ENCODE results near the gene MRPS34. TPM values are rescaled to one million over a fixed set of nuclear protein-coding genes. Genes with fewer than 3 reads are reported as not detected.
"Not testable (repeated sequence)": the region's sequence is repeated elsewhere in the genome, so short reads cannot be mapped to it uniquely, and the experiment has no call there.

The MRPS34 gene
- polyA plus RNA-seq, 2 donors: 62.4 to 115 TPM

- 75 to 81% methylated on average over 5 of the region's 5 CpGs for WGBS, 2 donors
- not testable (repeated sequence) for H3K9me3 ChIP-seq (ENCODE audit: control insufficient read depth in 2 of 2, insufficient read depth in 1 of 2, low read depth in 1 of 2, low read length in 1 of 2); H3K4me1 ChIP-seq (ENCODE audit: control insufficient read depth in 2 of 2, insufficient read depth in 2 of 2, low read length in 1 of 2); H3K27me3 ChIP-seq (ENCODE audit: control insufficient read depth in 1 of 2, insufficient read depth in 2 of 2, low read length in 2 of 2); H3K4me3 ChIP-seq (ENCODE audit: low read depth in 1 of 2, low read length in 2 of 2); H3K36me3 ChIP-seq (ENCODE audit: control insufficient read depth in 2 of 2, insufficient read depth in 2 of 2, low read length in 1 of 2); H3K27ac ChIP-seq (ENCODE audit: low read depth in 2 of 2, low read length in 1 of 2)
Measured at GRCh38 chr16:1799263-1799662, 26.3 kb upstream of the MRPS34 start.

- Histone ChIP-seq H3K27ac (ENCODE audit: low read depth in 2 of 2, low read length in 1 of 2) (no peak overlapping the region), H3K27me3 (ENCODE audit: control insufficient read depth in 1 of 2, insufficient read depth in 2 of 2, low read length in 2 of 2) (no peaks in the 10 kb centered on the region), H3K36me3 (ENCODE audit: control insufficient read depth in 2 of 2, insufficient read depth in 2 of 2, low read length in 1 of 2) (peaks cover 0 to 16% of the 10 kb centered on the region in 2 donors), H3K4me1 (ENCODE audit: control insufficient read depth in 2 of 2, insufficient read depth in 2 of 2, low read length in 1 of 2) (no peaks in the 10 kb centered on the region), H3K4me3 (ENCODE audit: low read depth in 1 of 2, low read length in 2 of 2) (no peak overlapping the region), H3K9me3 (ENCODE audit: control insufficient read depth in 2 of 2, insufficient read depth in 1 of 2, low read depth in 1 of 2, low read length in 1 of 2) (peaks cover 0 to 5% of the 10 kb centered on the region in 2 donors)
- 74 to 87% methylated on average over 27 to 32 of the region's 32 CpGs for WGBS, 2 donors
Measured at GRCh38 chr16:1794908-1795666, 22.2 kb upstream of the MRPS34 start.

GRCh38 chr16:1794221-1794871 lies 21.4 kb upstream of the MRPS34 start:
- H3K36me3 ChIP-seq (ENCODE audit: control insufficient read depth in 2 of 2, insufficient read depth in 2 of 2, low read length in 1 of 2): peaks cover 0 to 21% of the 10 kb centered on the region in 2 donors
- H3K4me1 ChIP-seq (ENCODE audit: control insufficient read depth in 2 of 2, insufficient read depth in 2 of 2, low read length in 1 of 2): peaks cover 0 to 3% of the 10 kb centered on the region in 2 donors
- no peak overlapping the region for H3K27ac ChIP-seq (ENCODE audit: low read depth in 2 of 2, low read length in 1 of 2)
- H3K9me3 ChIP-seq (ENCODE audit: control insufficient read depth in 2 of 2, insufficient read depth in 1 of 2, low read depth in 1 of 2, low read length in 1 of 2): peaks cover 0 to 5% of the 10 kb centered on the region in 2 donors
- H3K27me3 ChIP-seq (ENCODE audit: control insufficient read depth in 1 of 2, insufficient read depth in 2 of 2, low read length in 2 of 2): no peaks in the 10 kb centered on the region
- WGBS, 2 donors: 41 to 57% methylated on average over 18 of the region's 18 CpGs
- H3K4me3 ChIP-seq (ENCODE audit: low read depth in 1 of 2, low read length in 2 of 2): no peak overlapping the region

- peaks cover 0 to 6% of the 10 kb centered on the region in 2 donors for H3K4me1 ChIP-seq (ENCODE audit: control insufficient read depth in 2 of 2, insufficient read depth in 2 of 2, low read length in 1 of 2)
- no peak within 1 kb of the TSS for H3K27ac ChIP-seq (ENCODE audit: low read depth in 2 of 2, low read length in 1 of 2)
Measured at GRCh38 chr16:1793578-1794220, 20.8 kb upstream of the MRPS34 start, which contains the start of gene IGFALS. Gene IGFALS (minus strand): TSS chr16:1793705. CDS start chr16:1793652, 53 bp downstream.

GRCh38 chr16:1792836-1793577 lies 20.1 kb upstream of the MRPS34 start:
- Histone ChIP-seq H3K27ac (ENCODE audit: low read depth in 2 of 2, low read length in 1 of 2) (no peak overlapping the region), H3K9me3 (ENCODE audit: control insufficient read depth in 2 of 2, insufficient read depth in 1 of 2, low read depth in 1 of 2, low read length in 1 of 2) (peaks cover 0 to 1% of the 10 kb centered on the region in 2 donors), H3K36me3 (ENCODE audit: control insufficient read depth in 2 of 2, insufficient read depth in 2 of 2, low read length in 1 of 2) (peaks cover 0 to 32% of the 10 kb centered on the region in 2 donors), H3K27me3 (ENCODE audit: control insufficient read depth in 1 of 2, insufficient read depth in 2 of 2, low read length in 2 of 2) (no peaks in the 10 kb centered on the region), H3K4me1 (ENCODE audit: control insufficient read depth in 2 of 2, insufficient read depth in 2 of 2, low read length in 1 of 2) (peaks cover 0 to 12% of the 10 kb centered on the region in 2 donors), H3K4me3 (ENCODE audit: low read depth in 1 of 2, low read length in 2 of 2) (no peak overlapping the region)
- WGBS, 2 donors: 83 to 89% methylated on average over 27 to 33 of the region's 33 CpGs

More at GRCh38 chr16:1793578-1794220, 20.8 kb upstream of the MRPS34 start, which contains the start of gene IGFALS:
- Histone ChIP-seq H3K36me3 (ENCODE audit: control insufficient read depth in 2 of 2, insufficient read depth in 2 of 2, low read length in 1 of 2) (peaks cover 0 to 25% of the 10 kb centered on the region in 2 donors), H3K4me3 (ENCODE audit: low read depth in 1 of 2, low read length in 2 of 2) (no peak within 1 kb of the TSS), H3K9me3 (ENCODE audit: control insufficient read depth in 2 of 2, insufficient read depth in 1 of 2, low read depth in 1 of 2, low read length in 1 of 2) (peaks cover 0 to 4% of the 10 kb centered on the region in 2 donors), H3K27me3 (ENCODE audit: control insufficient read depth in 1 of 2, insufficient read depth in 2 of 2, low read length in 2 of 2) (no peaks in the 10 kb centered on the region)
- WGBS, 2 donors: 45 to 50% methylated on average over 24 to 28 of the region's 28 CpGs

- Histone ChIP-seq H3K27me3 (ENCODE audit: control insufficient read depth in 1 of 2, insufficient read depth in 2 of 2, low read length in 2 of 2) (no peaks in the 10 kb centered on the region), H3K9me3 (ENCODE audit: control insufficient read depth in 2 of 2, insufficient read depth in 1 of 2, low read depth in 1 of 2, low read length in 1 of 2) (no peaks in the 10 kb centered on the region), H3K36me3 (ENCODE audit: control insufficient read depth in 2 of 2, insufficient read depth in 2 of 2, low read length in 1 of 2) (peaks cover 0 to 40% of the 10 kb centered on the region in 2 donors), H3K27ac (ENCODE audit: low read depth in 2 of 2, low read length in 1 of 2) (no peak overlapping the region), H3K4me1 (ENCODE audit: control insufficient read depth in 2 of 2, insufficient read depth in 2 of 2, low read length in 1 of 2) (peaks cover 0 to 16% of the 10 kb centered on the region in 2 donors), H3K4me3 (ENCODE audit: low read depth in 1 of 2, low read length in 2 of 2) (no peak overlapping the region)
- 89 to 91% methylated on average over 50 to 59 of the region's 59 CpGs for WGBS, 2 donors
Measured at GRCh38 chr16:1791943-1792812, 19.2 kb upstream of the MRPS34 start.

GRCh38 chr16:1791256-1791942 lies 18.5 kb upstream of the MRPS34 start:
- Histone ChIP-seq H3K9me3 (ENCODE audit: control insufficient read depth in 2 of 2, insufficient read depth in 1 of 2, low read depth in 1 of 2, low read length in 1 of 2) (no peaks in the 10 kb centered on the region), H3K4me1 (ENCODE audit: control insufficient read depth in 2 of 2, insufficient read depth in 2 of 2, low read length in 1 of 2) (peaks cover 0 to 17% of the 10 kb centered on the region in 2 donors), H3K4me3 (ENCODE audit: low read depth in 1 of 2, low read length in 2 of 2) (no peak overlapping the region), H3K27me3 (ENCODE audit: control insufficient read depth in 1 of 2, insufficient read depth in 2 of 2, low read length in 2 of 2) (no peaks in the 10 kb centered on the region), H3K36me3 (ENCODE audit: control insufficient read depth in 2 of 2, insufficient read depth in 2 of 2, low read length in 1 of 2) (peaks cover 0 to 46% of the 10 kb centered on the region in 2 donors), H3K27ac (ENCODE audit: low read depth in 2 of 2, low read length in 1 of 2) (no peak overlapping the region)
- 93 to 95% methylated on average over 53 of the region's 53 CpGs for WGBS, 2 donors

- 94 to 95% methylated on average over 40 to 44 of the region's 44 CpGs for WGBS, 2 donors
- H3K36me3 ChIP-seq (ENCODE audit: control insufficient read depth in 2 of 2, insufficient read depth in 2 of 2, low read length in 1 of 2): peaks cover 0 to 52% of the 10 kb centered on the region in 2 donors
- H3K27ac ChIP-seq (ENCODE audit: low read depth in 2 of 2, low read length in 1 of 2): no peak overlapping the region
- peaks cover 0 to 17% of the 10 kb centered on the region in 2 donors for H3K4me1 ChIP-seq (ENCODE audit: control insufficient read depth in 2 of 2, insufficient read depth in 2 of 2, low read length in 1 of 2)
- H3K9me3 ChIP-seq (ENCODE audit: control insufficient read depth in 2 of 2, insufficient read depth in 1 of 2, low read depth in 1 of 2, low read length in 1 of 2): no peaks in the 10 kb centered on the region
- no peak overlapping the region for H3K4me3 ChIP-seq (ENCODE audit: low read depth in 1 of 2, low read length in 2 of 2)
- no peaks in the 10 kb centered on the region for H3K27me3 ChIP-seq (ENCODE audit: control insufficient read depth in 1 of 2, insufficient read depth in 2 of 2, low read length in 2 of 2)
Measured at GRCh38 chr16:1790611-1791255, 17.8 kb upstream of the MRPS34 start.
